Type B pancreatic cell (in vitro differentiated cells): ENCODE data around the gene TBX10. TPM values are rescaled to one million over a fixed set of nuclear protein-coding genes. Genes with fewer than 3 reads are reported as not detected.
A peak's percentile ranks its signal among the peaks of the same experiment; 100 is the strongest.
"Not testable (repeated sequence)": the region's sequence is repeated elsewhere in the genome, so short reads cannot be mapped to it uniquely, and the experiment has no call there.

Experiments used
- DNase-seq: peaks from one replicate; pipeline ENCODE4 v3.0.0; 2021; ENCODE audit warnings: mixed read lengths; ENCODE audit not compliant: unreplicated experiment; ENCODE audit errors: extremely low spot score
- H3K27ac Mint-ChIP-seq: 2 replicates; pipeline ENCODE4 v1.8.0; 2021; ENCODE audit warnings: mild to moderate bottlenecking, mixed read lengths
- H3K27me3 Mint-ChIP-seq: 2 replicates; pipeline ENCODE4 v1.8.0; 2021; ENCODE audit warnings: mixed read lengths
- H3K36me3 Mint-ChIP-seq: 2 replicates; pipeline ENCODE4 v1.8.0; 2021; ENCODE audit warnings: mixed read lengths
- H3K4me1 Mint-ChIP-seq: one replicate; pipeline ENCODE4 v1.8.0; 2021; ENCODE audit warnings: mixed read lengths; ENCODE audit not compliant: unreplicated experiment
- H3K4me3 Mint-ChIP-seq: 2 replicates; pipeline ENCODE4 v1.8.0; 2021; ENCODE audit warnings: mild to moderate bottlenecking, mixed read lengths
- H3K9me3 Mint-ChIP-seq: 2 replicates; pipeline ENCODE4 v1.8.0; 2021; ENCODE audit warnings: mixed read lengths
- CTCF ChIP-seq: fragments of 200-600 bp; sonication (generic); conservative IDR thresholded peaks from 2 replicates; pipeline ENCODE4 v1.5.0; 2021; ENCODE audit warnings: antibody characterized with exemption, mild to moderate bottlenecking
- total RNA-seq: library from RNA; stranded (reverse); gene quantifications from 2 replicates; pipeline ENCODE4 v1.2.1, GENCODE V29; 2021; ENCODE audit warnings: low replicate concordance

The TBX10 gene
- total RNA-seq, 1 donor from 2014 or later, result not detected

- H3K4me3 Mint-ChIP-seq, result peak overlapping the region; percentile 95
- not testable (repeated sequence) for H3K27ac Mint-ChIP-seq, H3K36me3 Mint-ChIP-seq, DNase-seq, H3K9me3 Mint-ChIP-seq
- peaks cover 35% of the 10 kb centered on the region for H3K27me3 Mint-ChIP-seq
- peaks cover 31% of the 10 kb centered on the region for H3K4me1 Mint-ChIP-seq
Observed at GRCh38 chr11:67618901-67619659, 20.5 kb downstream of the TBX10 start.

- H3K4me1 Mint-ChIP-seq, result peaks cover 31% of the 10 kb centered on the region
- no peak for TF ChIP-seq CTCF
- H3K4me3 Mint-ChIP-seq, result peak overlapping the region; percentile 38
- no peaks in the 10 kb centered on the region for H3K36me3 Mint-ChIP-seq
- H3K27ac Mint-ChIP-seq, result peak overlapping the region; percentile 57
- H3K27me3 Mint-ChIP-seq, result peaks cover 32% of the 10 kb centered on the region
- peaks cover 5% of the 10 kb centered on the region for H3K9me3 Mint-ChIP-seq
- no peak for DNase-seq
Observed at GRCh38 chr11:67617243-67617953, 22.2 kb downstream of the TBX10 start.

GRCh38 chr11:67616431-67617242, 22.9 kb downstream of the TBX10 start:
- Mint-ChIP-seq H3K27ac (peak overlapping the region; percentile 57), H3K4me1 (peaks cover 27% of the 10 kb centered on the region), H3K36me3 (no peaks in the 10 kb centered on the region), H3K4me3 (no peak overlapping the region), H3K27me3 (peaks cover 28% of the 10 kb centered on the region), H3K9me3 (peaks cover 5% of the 10 kb centered on the region)
- TF ChIP-seq CTCF, result no peak
- no peak for DNase-seq

- DNase-seq, result no peak
- no peak for TF ChIP-seq CTCF
- peaks cover 20% of the 10 kb centered on the region for H3K27me3 Mint-ChIP-seq
- H3K4me1 Mint-ChIP-seq, result peaks cover 23% of the 10 kb centered on the region
- H3K4me3 Mint-ChIP-seq, result no peak overlapping the region
- peaks cover 5% of the 10 kb centered on the region for H3K9me3 Mint-ChIP-seq
- H3K36me3 Mint-ChIP-seq, result no peaks in the 10 kb centered on the region
- H3K27ac Mint-ChIP-seq, result no peak overlapping the region
Observed at GRCh38 chr11:67615728-67616430, 23.7 kb downstream of the TBX10 start.

- H3K4me1 Mint-ChIP-seq, result peaks cover 17% of the 10 kb centered on the region
- peak; percentile 66 for TF ChIP-seq CTCF
- peak overlapping the region; percentile 20 for H3K4me3 Mint-ChIP-seq
- peak; percentile 70 for DNase-seq
- H3K36me3 Mint-ChIP-seq, result no peaks in the 10 kb centered on the region
- H3K27ac Mint-ChIP-seq, result no peak overlapping the region
- H3K27me3 Mint-ChIP-seq, result peaks cover 14% of the 10 kb centered on the region
- peaks cover 5% of the 10 kb centered on the region for H3K9me3 Mint-ChIP-seq
Observed at GRCh38 chr11:67614730-67615714, 24.5 kb downstream of the TBX10 start.
